Measurements from ENCODE around the gene ZGPAT.

ZGPAT gene

GRCh38 chr20:63742381-63743024, 34.7 kb downstream of the ZGPAT start:
- DNase-seq (ENCODE audit: low read depth in 2 of 3, low spot score in 1 of 3): no peak

GRCh38 chr20:63743210-63743970, 35.6 kb downstream of the ZGPAT start:
- DNase-seq (ENCODE audit: low read depth in 2 of 3, low spot score in 1 of 3): no peak

DNA sequence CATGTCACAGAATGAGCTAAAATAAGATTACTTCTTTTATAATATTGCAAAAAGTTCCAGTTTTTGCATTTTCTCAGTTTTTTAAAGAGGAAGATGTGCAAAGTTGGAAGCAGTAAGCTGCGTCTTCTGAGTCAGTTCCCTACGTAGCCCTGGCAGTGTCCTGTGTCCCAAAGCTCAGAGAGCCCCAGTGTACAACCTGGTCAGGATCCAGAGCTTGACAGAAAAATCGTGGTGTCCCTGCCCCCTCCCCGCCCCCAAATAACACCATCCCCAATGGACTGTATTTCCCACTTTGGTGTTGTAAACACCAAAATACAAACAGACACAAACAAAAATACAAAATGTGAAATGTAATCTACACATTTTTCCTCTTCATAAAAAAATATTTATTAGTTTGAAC, 36.3 kb downstream of the ZGPAT start:
- no peak for DNase-seq (ENCODE audit: low read depth in 2 of 3, low spot score in 1 of 3)

- no peak for DNase-seq (ENCODE audit: low read depth in 2 of 3, low spot score in 1 of 3)
Measured at GRCh38 chr20:63744574-63745423, 37.0 kb downstream of the ZGPAT start.

DNA sequence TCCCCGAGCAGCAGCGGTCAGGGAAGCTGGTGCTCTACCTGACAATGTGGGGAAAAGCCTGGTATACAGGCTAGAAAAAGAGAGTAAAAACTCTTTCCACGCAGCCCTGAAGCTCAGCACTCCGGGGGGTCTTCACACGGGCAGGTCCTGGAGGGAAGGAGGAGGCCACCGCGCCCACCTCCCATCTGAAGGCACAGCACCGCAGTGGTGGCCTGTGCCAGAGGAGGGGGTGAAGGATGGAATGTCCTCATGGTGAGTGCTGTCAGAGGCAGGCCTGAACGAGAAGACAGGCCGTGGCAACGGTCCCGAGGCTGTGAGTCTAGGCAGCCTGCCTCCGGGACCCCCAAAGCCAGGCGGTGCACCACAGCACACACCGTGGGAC, 37.6 kb downstream of the ZGPAT start:
- no peak for DNase-seq (ENCODE audit: low read depth in 2 of 3, low spot score in 1 of 3)

- no peak for DNase-seq (ENCODE audit: low read depth in 2 of 3, low spot score in 1 of 3)
Measured at GRCh38 chr20:63745961-63746731, 38.3 kb downstream of the ZGPAT start.

GRCh38 chr20:63746751-63747315, 39.0 kb downstream of the ZGPAT start:
- no peak for DNase-seq (ENCODE audit: low read depth in 2 of 3, low spot score in 1 of 3)

GRCh38 chr20:63747622-63748069, 39.8 kb downstream of the ZGPAT start:
- DNase-seq (ENCODE audit: low read depth in 2 of 3, low spot score in 1 of 3): no peak

- no peak for DNase-seq (ENCODE audit: low read depth in 2 of 3, low spot score in 1 of 3)
Measured at GRCh38 chr20:63748070-63748933, 40.5 kb downstream of the ZGPAT start.

DNA sequence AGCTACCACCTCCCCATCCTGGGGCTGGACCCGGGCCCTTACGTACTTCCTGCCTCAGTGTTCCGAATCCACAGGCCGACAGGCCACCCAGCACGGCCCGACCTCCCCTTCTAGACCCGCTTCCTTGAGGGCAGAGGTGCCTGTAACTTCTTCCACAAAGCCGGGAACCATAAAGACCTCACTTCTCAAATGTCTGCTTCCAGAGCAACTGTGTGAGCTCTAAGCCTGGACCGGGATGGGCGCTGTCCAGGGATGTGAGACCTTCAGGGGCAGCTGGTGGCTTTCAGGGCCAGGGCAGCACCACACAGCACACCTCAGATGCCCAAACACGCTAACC, 41.1 kb downstream of the ZGPAT start:
- DNase-seq (ENCODE audit: low read depth in 2 of 3, low spot score in 1 of 3): no peak

GRCh38 chr20:63749597-63750508, 42.0 kb downstream of the ZGPAT start:
- DNase-seq (ENCODE audit: low read depth in 2 of 3, low spot score in 1 of 3): no peak

DNA sequence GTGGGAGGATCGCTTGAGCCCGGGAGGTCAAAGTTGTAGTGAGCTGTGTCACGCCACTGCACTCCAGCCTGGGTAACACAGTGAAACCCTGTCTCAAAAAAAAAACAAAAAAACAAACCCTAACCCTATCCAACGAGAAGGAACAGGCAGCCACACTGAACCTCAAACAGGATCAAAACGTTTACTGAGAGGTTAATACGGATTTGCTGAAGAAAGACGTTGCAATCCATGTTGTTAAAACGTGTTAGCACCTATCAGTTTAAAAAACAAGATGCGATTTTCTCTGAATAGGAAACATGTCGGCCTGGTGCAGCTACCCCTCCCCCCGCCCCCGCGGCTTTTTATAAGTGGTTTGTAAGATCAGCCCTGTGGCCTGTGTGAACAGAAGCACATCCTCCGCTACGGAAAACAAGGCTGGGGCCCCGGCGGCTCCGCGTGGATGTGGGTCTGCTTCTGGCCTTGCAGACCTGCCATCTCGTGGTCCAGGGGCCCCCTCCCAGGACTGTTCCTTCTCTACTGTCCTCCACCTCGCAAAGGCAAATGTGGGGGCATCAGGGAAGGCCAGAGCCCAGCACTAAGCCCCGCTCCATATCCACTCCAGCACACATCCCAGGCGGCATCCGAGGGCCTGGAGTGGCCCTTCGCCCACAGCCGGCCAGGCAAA, 43.1 kb downstream of the ZGPAT start:
- DNase-seq (ENCODE audit: low read depth in 2 of 3, low spot score in 1 of 3): peak in 2 of 3 donors; percentile 46 to 52

GRCh38 chr20:63751471-63752271, 43.8 kb downstream of the ZGPAT start:
- DNase-seq (ENCODE audit: low read depth in 2 of 3, low spot score in 1 of 3): no peak

DNA sequence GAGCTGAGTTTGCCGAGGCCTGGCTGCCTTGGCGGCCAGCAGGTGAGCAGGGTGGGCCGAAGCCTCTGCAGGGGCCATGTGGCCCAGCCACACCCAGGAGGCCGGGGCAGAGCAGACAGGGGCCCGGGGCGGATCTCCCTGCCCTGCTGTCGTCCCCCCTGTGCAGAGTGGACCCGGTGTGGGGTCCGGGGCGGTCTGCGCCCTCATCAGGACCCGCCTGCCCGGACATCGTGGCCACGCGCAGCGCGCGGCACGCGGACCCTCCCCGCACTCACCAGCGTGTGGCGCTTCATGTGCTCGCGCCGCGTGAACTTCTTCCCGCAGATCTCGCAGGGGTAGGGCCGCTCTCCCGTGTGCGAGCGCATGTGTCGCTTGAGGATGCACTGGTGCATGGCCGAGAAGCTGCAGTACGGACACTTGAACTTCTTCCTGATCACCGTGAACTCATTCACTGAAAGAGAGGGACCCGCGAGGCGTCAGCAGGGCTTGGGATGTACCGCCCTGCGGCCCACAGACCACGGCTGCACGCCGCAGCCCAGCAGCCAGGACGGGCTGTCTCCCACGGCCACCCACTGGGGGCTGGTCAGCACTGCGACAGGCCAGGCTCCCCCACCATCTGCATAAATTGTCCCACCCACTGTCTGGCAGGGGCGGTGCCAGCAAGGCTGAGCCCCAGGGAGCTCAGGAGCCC, 44.7 kb downstream of the ZGPAT start:
- no peak for DNase-seq (ENCODE audit: low read depth in 2 of 3, low spot score in 1 of 3)

DNA sequence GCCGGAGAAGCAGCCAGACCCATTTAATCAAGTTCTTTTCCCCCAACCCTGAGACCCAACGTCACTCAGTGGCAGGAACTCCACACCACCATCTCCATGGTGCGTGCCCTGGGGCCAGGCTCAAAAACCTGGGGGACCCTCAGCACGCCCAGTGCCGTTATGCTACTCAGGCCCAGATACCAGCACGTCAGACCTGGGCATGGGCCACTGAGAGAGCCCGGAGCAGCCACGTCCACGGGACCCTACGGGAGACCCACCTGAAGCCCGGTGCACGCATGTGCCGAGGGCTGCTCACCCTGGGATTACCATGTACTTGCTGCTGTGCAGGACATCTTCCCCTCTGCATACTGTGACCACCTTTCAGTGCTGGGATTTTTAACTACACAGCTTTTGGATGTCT, 45.5 kb downstream of the ZGPAT start:
- no peak for DNase-seq (ENCODE audit: low read depth in 2 of 3, low spot score in 1 of 3)

DNA sequence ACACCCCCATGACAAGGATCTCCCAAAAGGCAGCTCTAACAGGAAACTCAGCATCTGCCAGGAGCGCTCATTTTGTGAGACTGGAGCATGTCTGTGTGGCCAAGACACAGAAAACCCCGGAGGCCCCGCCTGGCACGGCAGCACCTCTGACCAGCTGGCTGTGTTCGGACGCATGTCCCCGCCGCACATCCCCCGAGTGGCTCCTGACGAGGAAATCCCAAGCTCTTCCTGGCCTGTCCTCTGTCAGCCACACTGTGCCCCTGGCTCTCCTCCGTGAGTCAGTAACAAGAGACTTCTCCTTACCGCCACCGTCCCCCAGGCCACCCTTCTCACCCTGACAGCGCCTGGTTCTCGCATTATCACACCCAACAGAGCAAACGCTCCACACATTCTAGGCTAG, 46.2 kb downstream of the ZGPAT start:
- no peak for DNase-seq (ENCODE audit: low read depth in 2 of 3, low spot score in 1 of 3)

All from stimulated activated CD4-positive, alpha-beta T cell treated with anti-CD3 and anti-CD28 coated beads, Interleukin-12 subunit alpha, Interleukin-12 subunit beta, amount 100 ng/mL, for 48 hours (primary cell).